Liver (tissue), 9 donors: ENCODE data around the gene CACNA1H. TPM values are rescaled to one million over a fixed set of nuclear protein-coding genes. Genes with fewer than 3 reads are reported as not detected.
A peak's percentile ranks its signal among the peaks of the same experiment; 100 is the strongest.

Experiments used
- DNase-seq: peaks from one replicate; pipeline ENCODE4 v3.0.0-alpha.2; 2017; ENCODE audit warnings: low spot score
- H3K27ac ChIP-seq, 2 donors: one replicate each; pipeline ENCODE4 v1.7.0; 2013; ENCODE audit warnings: inconsistent platforms in 2 of 2, low read length in 2 of 2, control low read depth in 1 of 2, low read depth in 1 of 2, mild to moderate bottlenecking in 1 of 2
- H3K27me3 ChIP-seq, 4 donors: one replicate each; pipeline versions ENCODE4 v1.6.1 to v1.7.0; 2013; ENCODE audit warnings: low read length in 3 of 4, inconsistent platforms in 1 of 4, mild to moderate bottlenecking in 1 of 4, moderate library complexity in 1 of 4; ENCODE audit not compliant: control insufficient read depth in 4 of 4, insufficient read depth in 4 of 4
- H3K36me3 ChIP-seq, 4 donors: one replicate each; pipeline versions ENCODE4 v1.6.1 to v1.7.0; 2013; ENCODE audit warnings: low read length in 3 of 4, mild to moderate bottlenecking in 3 of 4, low read depth in 1 of 4, moderate library complexity in 1 of 4; ENCODE audit not compliant: control insufficient read depth in 4 of 4, insufficient read depth in 3 of 4
- H3K4me1 ChIP-seq, 4 donors: one replicate each; pipeline versions ENCODE4 v1.6.1 to v1.7.0; 2013; ENCODE audit warnings: low read length in 3 of 4, mild to moderate bottlenecking in 3 of 4, moderate library complexity in 1 of 4; ENCODE audit not compliant: control insufficient read depth in 4 of 4, insufficient read depth in 4 of 4
- H3K4me3 ChIP-seq, 3 donors: one replicate each; pipeline versions ENCODE4 v1.6.1 to v1.7.0; 2013; ENCODE audit warnings: low read length in 3 of 3, control low read depth in 1 of 3, low read depth in 1 of 3, mild to moderate bottlenecking in 1 of 3
- H3K9ac ChIP-seq, 2 donors: one replicate each; pipeline ENCODE4 v1.7.0; 2013; ENCODE audit warnings: low read length in 2 of 2, mild to moderate bottlenecking in 2 of 2, moderate library complexity in 2 of 2, control low read depth in 1 of 2, low read depth in 1 of 2
- H3K9me3 ChIP-seq, 4 donors: one replicate each; pipeline versions ENCODE4 v1.6.1 to v1.7.0; 2013; ENCODE audit warnings: low read length in 3 of 4; ENCODE audit not compliant: control insufficient read depth in 4 of 4
- ATF3 ChIP-seq: IDR thresholded peaks from 2 replicates; pipeline ENCODE4 v1.6.1; 2016; ENCODE audit warnings: antibody characterized with exemption
- CTCF ChIP-seq: fragments of 150-350 bp; IDR thresholded peaks from 2 replicates; pipeline ENCODE4 v1.5.1; 2017; ENCODE audit warnings: improper control_type of control experiment, low read depth, low read length; ENCODE audit not compliant: missing input control
- EGR1 ChIP-seq, 2 donors: IDR thresholded peaks; 2 replicates each; pipeline ENCODE4 v1.6.1; 2016 to 2018; ENCODE audit warnings: antibody characterized with exemption in 2 of 2, low read depth in 2 of 2
- FOXA1 ChIP-seq: IDR thresholded peaks from 2 replicates; pipeline ENCODE4 v1.6.1; 2016; ENCODE audit warnings: antibody characterized with exemption
- FOXA2 ChIP-seq: IDR thresholded peaks from 2 replicates; pipeline ENCODE4 v1.6.1; 2016; ENCODE audit warnings: antibody characterized with exemption
- GABPA ChIP-seq, 2 donors: IDR thresholded peaks in 1 of 2; conservative IDR thresholded peaks in 1 of 2; 2 replicates each; pipeline ENCODE4 v1.6.1; 2016; ENCODE audit warnings: antibody characterized with exemption in 2 of 2, mild to moderate bottlenecking in 1 of 2, moderate library complexity in 1 of 2
- HNF4G ChIP-seq: IDR thresholded peaks from 2 replicates; pipeline ENCODE4 v1.6.1; 2016; ENCODE audit warnings: antibody characterized with exemption
- JUND ChIP-seq, 2 donors: IDR thresholded peaks; 2 replicates each; pipeline ENCODE4 v1.6.1; 2016; ENCODE audit warnings: antibody characterized with exemption in 2 of 2
- NR2F2 ChIP-seq: IDR thresholded peaks from 2 replicates; pipeline ENCODE4 v1.6.1; 2016; ENCODE audit warnings: antibody characterized with exemption
- RAD21 ChIP-seq, 2 donors: IDR thresholded peaks; 2 replicates each; pipeline ENCODE4 v1.6.1; 2016; ENCODE audit warnings: antibody characterized with exemption in 2 of 2, mild to moderate bottlenecking in 2 of 2
- REST ChIP-seq: IDR thresholded peaks from 2 replicates; pipeline ENCODE4 v1.6.1; 2016; ENCODE audit warnings: antibody characterized with exemption, mild to moderate bottlenecking
- RXRA ChIP-seq, 2 donors: IDR thresholded peaks; 2 replicates each; pipeline ENCODE4 v1.6.1; 2017 to 2018; ENCODE audit warnings: antibody characterized with exemption in 2 of 2, mild to moderate bottlenecking in 1 of 2
- TAF1 ChIP-seq: conservative IDR thresholded peaks from 2 replicates; pipeline ENCODE4 v1.6.1; 2016; ENCODE audit warnings: antibody characterized with exemption, mild to moderate bottlenecking
- YY1 ChIP-seq: IDR thresholded peaks from 2 replicates; pipeline ENCODE4 v1.6.1; 2016; ENCODE audit warnings: antibody characterized with exemption, mild to moderate bottlenecking
- ZBTB33 ChIP-seq: IDR thresholded peaks from 2 replicates; pipeline ENCODE4 v1.6.1; 2016; ENCODE audit warnings: antibody characterized with exemption
- WGBS: extraction: QIAGEN DNeasy Blood & Tissue Kit; methylation state at CpG from one replicate; pipeline ENCODE4 v1.1.7; 2013; 5-methylcytosine and 5-hydroxymethylcytosine counted together
- polyA plus RNA-seq, 2 donors: library from polyadenylated mRNA; stranded (reverse) in 1 of 2; unstranded in 1 of 2; fragments of 200-250 nt in 1 of 2; fragments of >200 nt in 1 of 2; fragmentation: Nextera tagmentation in 1 of 2; extraction: Ambion mirVana in 1 of 2; gene quantifications; one replicate each; pipeline versions ENCODE4 v1.2.1 to v1.2.3, GENCODE V29; 2013 to 2015
- total RNA-seq, 2 donors: library from RNA; depleted of rRNA; stranded (reverse); fragments of >200 nt; gene quantifications; one replicate each; pipeline ENCODE4 v1.2.3, GENCODE V29; 2014
- donor health status: healthy.
- donor health status: healthy.
- donor health status: healthy.
- donor health status: healthy.
- donor health status: healthy.

The CACNA1H gene
- total and polyA plus RNA-seq, 4 donors: 0.21 to 8.5 (median 6.1) TPM

GRCh38 chr16:1178295-1178910, 25.5 kb downstream of the CACNA1H start:
- Histone ChIP-seq H3K9ac (no peak overlapping the region), H3K36me3 (no peaks in the 10 kb centered on the region), H3K27ac (no peak overlapping the region), H3K4me3 (no peak overlapping the region), H3K4me1 (peaks cover 16 to 45% (median 32%) of the 10 kb centered on the region in 4 donors), H3K9me3 (no peaks in the 10 kb centered on the region), H3K27me3 (no peaks in the 10 kb centered on the region)
- TF ChIP-seq REST: no peak
- no peak for TF ChIP-seq HNF4G
- no peak for TF ChIP-seq NR2F2
- TF ChIP-seq FOXA2: no peak
- no peak for TF ChIP-seq CTCF
- TF ChIP-seq JUND (IDR thresholded peaks at IDR 0.05): no peak
- TF ChIP-seq TAF1: no peak
- no peak for TF ChIP-seq RAD21 (IDR thresholded peaks at IDR 0.05)
- no peak for TF ChIP-seq YY1
- WGBS: 89% methylated on average over 21 of the region's 21 CpGs
- DNase-seq: no peak

- H3K9ac ChIP-seq: no peak overlapping the region
- peaks cover 23 to 52% (median 38%) of the 10 kb centered on the region in 4 donors for H3K4me1 ChIP-seq
Observed at GRCh38 chr16:1180549-1181403, 27.9 kb downstream of the CACNA1H start.

More at GRCh38 chr16:1180549-1181403, 27.9 kb downstream of the CACNA1H start:
- H3K36me3 ChIP-seq: no peaks in the 10 kb centered on the region
- H3K4me3 ChIP-seq: no peak overlapping the region
- no peaks in the 10 kb centered on the region for H3K27me3 ChIP-seq
- no peak for TF ChIP-seq GABPA (IDR thresholded peaks at IDR 0.05 in 1 of 2, conservative IDR thresholded peaks at IDR 0.05 in 1 of 2)
- TF ChIP-seq EGR1 (IDR thresholded peaks at IDR 0.05; ENCODE audit: low read depth in 2 of 2): no peak
- TF ChIP-seq ZBTB33: no peak
- no peak for TF ChIP-seq REST
- TF ChIP-seq JUND (IDR thresholded peaks at IDR 0.05): no peak
- TF ChIP-seq YY1: no peak
- TF ChIP-seq CTCF: no peak
- no peak for TF ChIP-seq FOXA1
- no peak for TF ChIP-seq RXRA (IDR thresholded peaks at IDR 0.05)
- no peak for TF ChIP-seq ATF3
- DNase-seq: no peak
- peak overlapping the region in 1 of 2 donors; percentile 19 for H3K27ac ChIP-seq
- 49% methylated on average over 38 of the region's 38 CpGs for WGBS
- H3K9me3 ChIP-seq: no peaks in the 10 kb centered on the region
